Raji (cell line): Measurements from ENCODE around the gene AHNAK.

Experiments
- POLR2A ChIP-seq: IDR thresholded peaks from 2 replicates; pipeline ENCODE4 v1.6.1; 2011; ENCODE audit warnings: low read depth, low read length, control low read depth; ENCODE audit not compliant: insufficient read depth

AHNAK gene

GRCh38 chr11:62513626-62514025 is 33.0 kb downstream of the AHNAK start:
- no peak for TF ChIP-seq POLR2A

GRCh38 chr11:62512961-62513360 is 33.6 kb downstream of the AHNAK start:
- no peak for TF ChIP-seq POLR2A

GRCh38 chr11:62508336-62509058 is 38.1 kb downstream of the AHNAK start:
- no peak for TF ChIP-seq POLR2A

- no peak for TF ChIP-seq POLR2A
These were observed 39.5 kb downstream of the AHNAK start for GRCh38 chr11:62507125-62507422.

- TF ChIP-seq POLR2A: no peak
These were observed 40.0 kb downstream of the AHNAK start for GRCh38 chr11:62506413-62507124.

- TF ChIP-seq POLR2A: no peak
These were observed 41.0 kb downstream of the AHNAK start for GRCh38 chr11:62505440-62506091.

GRCh38 chr11:62505059-62505439 is 41.6 kb downstream of the AHNAK start:
- TF ChIP-seq POLR2A: no peak

- TF ChIP-seq POLR2A: no peak
These were observed 42.2 kb downstream of the AHNAK start for GRCh38 chr11:62504158-62504973.

GRCh38 chr11:62502030-62502730 is 44.4 kb downstream of the AHNAK start:
- no peak for TF ChIP-seq POLR2A

- TF ChIP-seq POLR2A: no peak
These were observed 45.1 kb downstream of the AHNAK start for GRCh38 chr11:62501432-62501891.

- TF ChIP-seq POLR2A: no peak
These were observed 46.0 kb downstream of the AHNAK start for GRCh38 chr11:62500650-62501030.

GRCh38 chr11:62499944-62500649 is 46.5 kb downstream of the AHNAK start:
- no peak for TF ChIP-seq POLR2A

- no peak for TF ChIP-seq POLR2A
These were observed 47.9 kb downstream of the AHNAK start for GRCh38 chr11:62498492-62499286.

- no peak for TF ChIP-seq POLR2A
These were observed 48.6 kb downstream of the AHNAK start for GRCh38 chr11:62498031-62498430.
